T-helper 9 cell (primary cell): ENCODE data around the gene CWH43.
"Not testable (repeated sequence)": the region's sequence is repeated elsewhere in the genome, so short reads cannot be mapped to it uniquely, and the experiment has no call there.

Experiments
- DNase-seq: peaks from one replicate; pipeline ENCODE4 v3.0.0-alpha.2; 2020

CWH43 gene

GRCh38 chr4:48979914-48980579 lies 6.0 kb upstream of the CWH43 start:
- DNase-seq: no peak

GRCh38 chr4:48984005-48984404 lies 2.1 kb upstream of the CWH43 start:
- DNase-seq: not testable (repeated sequence)

GRCh38 chr4:48985602-48985975 lies 486 bp upstream of the CWH43 start:
- no peak for DNase-seq

DNA sequence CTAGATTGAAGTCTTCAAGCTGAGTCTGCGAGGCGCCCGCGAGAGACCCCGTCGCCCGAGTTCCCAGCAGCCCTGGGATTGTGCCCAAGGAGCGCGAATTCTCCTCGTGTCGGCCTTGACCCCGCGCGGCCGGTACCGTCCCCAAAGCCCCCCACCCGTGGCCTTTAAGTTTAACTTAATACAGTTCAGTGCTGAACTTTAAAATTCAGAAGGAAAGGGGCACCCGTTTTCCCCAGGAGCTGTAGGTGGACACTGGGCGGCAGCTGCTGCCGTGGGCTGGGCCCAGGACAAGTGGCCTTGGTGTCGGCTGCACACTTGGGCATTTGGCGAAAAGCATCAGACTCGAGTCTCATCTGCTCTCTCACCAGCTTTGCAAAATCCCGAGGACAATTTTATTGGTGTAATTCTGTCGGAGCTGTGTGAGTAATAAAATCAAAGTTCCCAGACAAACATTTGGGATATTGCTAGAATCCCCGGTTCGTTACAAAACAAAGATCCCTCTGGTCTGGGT lies 634 bp downstream of the CWH43 start:
- no peak for DNase-seq

- no peak for DNase-seq
Measured at GRCh38 chr4:48989461-48990203, 3.6 kb downstream of the CWH43 start.

- no peak for DNase-seq
Measured at GRCh38 chr4:48991357-48991756, 5.3 kb downstream of the CWH43 start.

- no peak for DNase-seq
Measured at GRCh38 chr4:48997962-48998361, 11.9 kb downstream of the CWH43 start.

DNA sequence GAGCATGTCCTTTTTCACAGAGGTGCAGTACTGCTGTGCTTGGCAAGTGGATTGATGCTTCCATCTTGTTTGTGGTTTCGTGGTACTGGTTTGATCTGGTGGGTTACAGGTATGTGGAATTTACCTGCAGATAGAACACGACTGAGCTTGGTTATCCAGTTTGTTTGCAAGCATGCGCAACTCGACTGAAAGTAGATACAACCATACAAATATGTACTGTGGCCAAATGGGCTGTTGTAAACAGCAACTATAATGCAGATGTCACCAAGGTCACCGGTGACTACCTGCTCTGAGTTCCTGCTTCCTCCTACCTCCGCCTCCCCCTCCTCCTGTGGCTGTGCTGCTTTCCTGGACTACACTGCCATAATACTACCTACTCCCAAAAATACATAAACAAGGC lies 12.4 kb downstream of the CWH43 start:
- DNase-seq: no peak

- no peak for DNase-seq
Measured at GRCh38 chr4:49000806-49001205, 14.7 kb downstream of the CWH43 start.

DNA sequence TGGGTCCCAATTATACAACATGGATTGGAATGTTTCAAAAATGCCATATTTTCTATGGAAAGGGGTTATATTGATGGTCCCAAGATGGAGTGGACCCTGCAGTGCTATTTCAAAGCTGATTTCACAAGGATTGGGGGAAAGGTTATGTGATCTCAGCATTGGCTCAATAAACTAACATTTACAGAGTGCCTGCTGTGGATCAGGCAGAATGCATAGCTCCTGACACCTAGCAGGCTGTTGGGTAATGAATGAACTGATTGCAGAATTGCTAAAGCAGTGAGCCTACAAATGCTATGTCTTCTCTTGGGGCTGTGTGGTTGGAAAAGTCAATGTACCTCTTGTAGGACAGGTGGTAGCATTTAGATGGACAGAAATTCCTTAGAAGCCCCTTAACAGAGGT lies 16.9 kb downstream of the CWH43 start:
- no peak for DNase-seq

GRCh38 chr4:49018718-49019295 lies 32.7 kb downstream of the CWH43 start:
- DNase-seq: no peak

DNA sequence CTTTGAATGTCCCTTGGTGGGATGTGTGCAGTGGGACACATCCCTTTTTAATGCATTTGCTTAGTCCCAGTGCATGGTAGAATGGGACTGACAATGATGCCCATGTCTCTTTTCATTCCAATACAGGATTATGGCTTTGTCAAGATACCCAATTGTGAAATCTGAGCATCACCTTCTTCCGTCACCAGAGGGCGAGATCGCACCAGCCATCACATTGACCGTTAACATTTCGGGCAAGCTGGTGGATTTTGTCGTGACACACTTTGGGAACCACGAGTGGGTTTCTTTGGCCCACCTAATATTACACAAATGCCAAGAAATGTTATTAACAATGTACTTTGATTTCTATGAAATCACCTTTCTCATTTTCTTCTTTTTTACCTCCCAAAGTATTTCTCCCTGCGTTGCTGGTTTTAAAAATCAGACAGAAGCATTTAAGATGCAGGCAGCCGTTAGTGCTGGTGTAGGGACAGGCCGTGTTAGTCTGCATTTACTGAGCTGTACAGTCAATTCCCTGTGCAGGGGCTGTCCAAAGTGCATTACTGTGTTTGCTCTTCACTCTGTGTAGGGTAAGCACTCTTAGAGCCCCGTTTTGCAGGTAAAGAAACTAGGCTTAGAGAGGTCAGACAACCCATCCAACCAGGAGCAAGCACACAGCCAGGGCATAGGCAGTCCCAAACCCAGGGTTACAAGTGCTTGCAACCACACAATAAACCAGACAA lies 46.5 kb downstream of the CWH43 start:
- no peak for DNase-seq

GRCh38 chr4:49036528-49036927 lies 50.5 kb downstream of the CWH43 start:
- DNase-seq: no peak

GRCh38 chr4:49044270-49044669 lies 58.2 kb downstream of the CWH43 start:
- DNase-seq: no peak

GRCh38 chr4:49058306-49058705 lies 72.2 kb downstream of the CWH43 start:
- no peak for DNase-seq

- DNase-seq: no peak
Measured at GRCh38 chr4:49063670-49064069, 77.6 kb downstream of the CWH43 start.

- DNase-seq: not testable (repeated sequence)
Measured at GRCh38 chr4:49072196-49072595, 86.1 kb downstream of the CWH43 start.

DNA sequence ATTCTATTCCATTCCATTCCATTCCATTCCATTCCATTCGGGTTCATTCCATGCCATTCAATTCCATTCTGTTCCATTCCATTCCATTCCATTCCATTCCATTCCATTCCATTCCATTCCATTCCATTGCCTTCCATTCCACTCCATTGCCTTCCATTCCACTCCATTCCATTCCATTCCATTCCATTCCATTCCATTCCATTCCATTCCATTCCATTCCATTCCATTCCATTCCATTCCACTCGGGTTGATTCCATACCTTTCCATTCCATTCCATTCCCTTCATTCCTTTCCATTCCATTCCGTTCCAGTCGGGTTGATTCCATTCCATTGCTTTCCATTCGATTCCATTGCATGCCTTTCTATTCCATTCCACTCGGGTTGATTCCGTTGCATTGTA lies 105.8 kb downstream of the CWH43 start:
- not testable (repeated sequence) for DNase-seq

DNA sequence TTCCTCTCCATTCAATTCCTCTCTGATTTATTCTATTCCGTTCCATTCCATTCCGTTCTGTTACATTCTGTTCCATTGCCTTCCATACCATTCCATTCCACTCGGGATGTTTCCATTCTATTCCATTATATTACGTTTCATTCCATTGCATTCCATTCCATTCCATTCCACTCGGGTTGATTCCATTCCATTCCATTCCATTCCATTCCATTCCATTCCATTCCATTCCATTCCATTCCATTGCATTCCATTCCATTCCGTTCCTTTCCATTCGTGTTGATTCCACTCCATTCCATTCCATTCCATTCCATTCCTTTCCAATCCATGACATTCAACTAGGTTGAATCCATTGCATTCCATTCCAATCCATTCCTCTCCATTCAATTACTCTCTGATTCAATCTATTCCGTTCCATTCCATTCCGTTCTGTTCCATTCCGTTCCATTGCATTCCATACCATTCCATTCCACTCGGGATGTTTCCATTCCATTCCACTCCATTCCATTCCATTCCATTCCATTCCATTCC lies 106.6 kb downstream of the CWH43 start:
- not testable (repeated sequence) for DNase-seq

DNA sequence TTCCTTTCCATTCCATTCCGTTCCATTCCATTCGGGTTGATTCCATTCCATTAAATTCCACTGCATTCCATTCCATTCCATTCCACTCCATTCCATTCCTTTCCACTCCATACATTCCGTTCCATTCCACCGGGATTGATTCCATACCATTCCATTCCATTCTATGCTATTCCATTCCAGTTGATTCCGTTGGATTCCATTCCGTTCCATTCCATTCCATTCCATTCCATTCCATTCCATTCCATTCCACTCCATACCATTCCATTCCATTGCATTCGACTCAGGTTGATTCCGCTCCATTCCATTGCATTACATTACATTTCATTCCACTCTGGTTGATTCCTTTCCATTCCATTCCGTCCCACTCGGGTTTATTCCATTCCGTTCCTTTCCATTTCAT lies 110.1 kb downstream of the CWH43 start:
- DNase-seq: not testable (repeated sequence)

GRCh38 chr4:49096627-49097026 lies 110.6 kb downstream of the CWH43 start:
- not testable (repeated sequence) for DNase-seq

GRCh38 chr4:49097071-49097470 lies 111.0 kb downstream of the CWH43 start:
- DNase-seq: not testable (repeated sequence)

- not testable (repeated sequence) for DNase-seq
Measured at GRCh38 chr4:49097505-49097904, 111.4 kb downstream of the CWH43 start.
